Choroid plexus epithelial cell (primary cell): Measurements from ENCODE around the gene NHS.

Source experiments
- DNase-seq: peaks from one replicate; pipeline ENCODE4 v3.0.0-alpha.2; 2010; ENCODE audit warnings: low read depth
- H3K4me3 ChIP-seq: 2 replicates; pipeline ENCODE4 v1.5.1; 2011; ENCODE audit warnings: low read depth, mild to moderate bottlenecking, control low read depth, low read length, moderate library complexity
- CTCF ChIP-seq: conservative IDR thresholded peaks from 2 replicates; pipeline ENCODE4 v1.5.1; 2011; ENCODE audit warnings: low read depth, mild to moderate bottlenecking, control low read depth, inconsistent platforms, low read length, moderate library complexity

The NHS gene

GRCh38 chrX:17529151-17529745, 154.2 kb downstream of the NHS start:
- H3K4me3 ChIP-seq: no peak overlapping the region
- DNase-seq: no peak
- no peak for TF ChIP-seq CTCF

- TF ChIP-seq CTCF: no peak
- no peak overlapping the region for H3K4me3 ChIP-seq
- DNase-seq: no peak
Observed at GRCh38 chrX:17531500-17531899, 156.5 kb downstream of the NHS start.

GRCh38 chrX:17535229-17535628, 160.2 kb downstream of the NHS start:
- DNase-seq: peak; percentile 65
- peak; percentile 68 for TF ChIP-seq CTCF
- H3K4me3 ChIP-seq: no peak overlapping the region

- no peak for TF ChIP-seq CTCF
- H3K4me3 ChIP-seq: no peak overlapping the region
- DNase-seq: no peak
Observed at GRCh38 chrX:17537723-17538243, 162.8 kb downstream of the NHS start.

- no peak for DNase-seq
- TF ChIP-seq CTCF: no peak
- H3K4me3 ChIP-seq: no peak overlapping the region
Observed at GRCh38 chrX:17542123-17542522, 167.1 kb downstream of the NHS start.

GRCh38 chrX:17544821-17545220, 169.8 kb downstream of the NHS start:
- no peak for TF ChIP-seq CTCF
- no peak for DNase-seq
- H3K4me3 ChIP-seq: no peak overlapping the region

GRCh38 chrX:17546356-17546755, 171.4 kb downstream of the NHS start:
- TF ChIP-seq CTCF: no peak
- H3K4me3 ChIP-seq: no peak overlapping the region
- DNase-seq: no peak
